GM12873 (cell line): ENCODE data around the gene CCDC70.
A peak's percentile ranks its signal among the peaks of the same experiment; 100 is the strongest.

ENCODE experiments used
- CTCF ChIP-seq: IDR thresholded peaks from 2 replicates; pipeline ENCODE4 v1.5.1; 2012; ENCODE audit warnings: low read depth, mild to moderate bottlenecking, moderate library complexity, low read length, control low read depth; ENCODE audit not compliant: insufficient read depth; ENCODE audit errors: missing control alignments

Gene CCDC70

GRCh38 chr13:51832471-51833152, 29.2 kb upstream of the CCDC70 start:
- peak; percentile 65 for TF ChIP-seq CTCF

- no peak for TF ChIP-seq CTCF
These were observed 27.8 kb upstream of the CCDC70 start for GRCh38 chr13:51833980-51834379.

GRCh38 chr13:51834581-51835171, 27.1 kb upstream of the CCDC70 start:
- no peak for TF ChIP-seq CTCF

- no peak for TF ChIP-seq CTCF
These were observed 24.8 kb upstream of the CCDC70 start for GRCh38 chr13:51837016-51837415.

- TF ChIP-seq CTCF = no peak
These were observed 23.4 kb upstream of the CCDC70 start for GRCh38 chr13:51838240-51838846.

GRCh38 chr13:51839711-51840540, 21.8 kb upstream of the CCDC70 start:
- no peak for TF ChIP-seq CTCF

GRCh38 chr13:51840917-51841316, 20.9 kb upstream of the CCDC70 start:
- no peak for TF ChIP-seq CTCF
